A549 treated with AZD9567 at 1 μM for 4 hours (cell line): ENCODE results near the gene PIP. TPM values are rescaled to one million over a fixed set of nuclear protein-coding genes. Genes with fewer than 3 reads are reported as not detected.

Experiments
- total RNA-seq: library from RNA; stranded (reverse); fragments of 200-300 nt; extraction: Qiagen RNA extraction; gene quantifications from 5 replicates; pipeline ENCODE4 v1.2.3, GENCODE V29; 2022; ENCODE audit not compliant: insufficient read depth

The PIP gene
- 0.27 to 0.28 TPM in 2 of 5 replicates, not detected in the others for total RNA-seq

GRCh38 chr7:143131781-143132180 lies at the start of gene PIP:
TSS of gene PIP (plus strand) at chr7:143132077. CDS start at chr7:143132117, 40 bp downstream.

GRCh38 chr7:143183024-143183423 lies 51.1 kb downstream of the PIP start, which contains the start of gene TAS2R39:
TSS of gene TAS2R39 (plus strand) at chr7:143183419. CDS start at chr7:143183419, 0 bp downstream.

Other genes starting within 250 kb of the PIP start
- 0.08 TPM in 1 of 5 replicates, not detected in the others for gene TRPV6, start 246.3 kb upstream of the PIP start, total RNA-seq
- not detected in 5 replicates for gene TRPV5, start 198.3 kb upstream of the PIP start, total RNA-seq
- not detected in 5 replicates for gene LLCFC1, start 192.6 kb upstream of the PIP start, total RNA-seq
- gene KEL, start 169.7 kb upstream of the PIP start, total RNA-seq = not detected in 5 replicates
- not detected in 5 replicates for gene OR9A2, start 104.9 kb upstream of the PIP start, total RNA-seq
- gene OR6V1, start 79.7 kb upstream of the PIP start, total RNA-seq = not detected in 5 replicates
- not detected in 5 replicates for gene TAS2R39, start 51.3 kb downstream of the PIP start, total RNA-seq
- not detected in 5 replicates for gene TAS2R40, start 90.0 kb downstream of the PIP start, total RNA-seq
- 118 to 128 TPM (median 122 TPM) in 5 replicates for gene GSTK1, start 131.4 kb downstream of the PIP start, total RNA-seq
- 0.79 to 1.1 TPM (median 0.89 TPM) in 4 of 5 replicates, not detected in the other for gene TMEM139, start 152.9 kb downstream of the PIP start, total RNA-seq
- gene CASP2, start 156.3 kb downstream of the PIP start, total RNA-seq = 17.8 to 19.7 TPM (median 19.1 TPM) in 5 replicates
- gene CLCN1, start 184.0 kb downstream of the PIP start, total RNA-seq = 0.03 to 0.05 TPM (median 0.03 TPM) in 3 of 5 replicates, not detected in the others
- 0.26 to 0.41 TPM (median 0.37 TPM) in 4 of 5 replicates, not detected in the other for gene FAM131B, start 230.6 kb downstream of the PIP start, total RNA-seq
- gene ZYX, start 249.3 kb downstream of the PIP start, total RNA-seq = 156 to 180 TPM (median 176 TPM) in 5 replicates